Tibial nerve (tissue), 4 donors: Measurements from ENCODE around the gene ARMH2.

Experiments
- EP300 ChIP-seq, 2 donors: sonication (generic); formaldehyde crosslinking; IDR thresholded peaks; one replicate each; pipeline ENCODE4 v1.6.1; 2017; ENCODE audit warnings: antibody characterized with exemption in 2 of 2, mild to moderate bottlenecking in 1 of 2
- POLR2A ChIP-seq, 2 donors: fragments of 450-650 bp; IDR thresholded peaks; one replicate each; pipeline ENCODE4 v1.6.1; 2017; ENCODE audit warnings: antibody characterized with exemption in 2 of 2, mild to moderate bottlenecking in 2 of 2, moderate library complexity in 2 of 2
- TF ChIP-seq, protein P1 (sequence below), 5 experiments: fragments of 200-600 bp in 3 of 5; fragments of 450-650 bp in 2 of 5; sonication (generic) in 3 of 5; IDR thresholded peaks; one replicate each; pipeline ENCODE4 v1.5.1; 2016 to 2019; ENCODE audit warnings: antibody characterized with exemption in 5 of 5, mild to moderate bottlenecking in 3 of 5, moderate library complexity in 2 of 5

DNA sequence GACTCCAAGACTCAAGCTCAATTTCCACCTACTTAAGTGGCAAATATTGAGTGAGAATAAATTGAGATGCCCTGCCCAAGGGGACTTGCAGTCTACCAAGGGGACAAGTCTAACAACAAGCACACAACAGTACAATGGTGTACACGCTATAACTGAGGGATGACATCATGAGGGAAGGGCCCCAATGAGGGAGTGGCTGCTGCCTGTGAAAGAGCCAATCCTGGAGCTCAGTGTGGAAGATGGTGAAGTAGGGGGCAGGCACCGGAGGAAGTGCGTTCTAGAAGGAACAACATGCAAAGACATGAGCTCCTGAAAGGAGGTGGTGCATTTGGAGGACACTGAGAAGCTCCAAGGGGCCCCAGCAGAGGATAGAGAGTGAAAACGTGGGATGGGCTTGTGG is 46.9 kb upstream of the ARMH2 start:
- TF ChIP-seq, protein P1, sequence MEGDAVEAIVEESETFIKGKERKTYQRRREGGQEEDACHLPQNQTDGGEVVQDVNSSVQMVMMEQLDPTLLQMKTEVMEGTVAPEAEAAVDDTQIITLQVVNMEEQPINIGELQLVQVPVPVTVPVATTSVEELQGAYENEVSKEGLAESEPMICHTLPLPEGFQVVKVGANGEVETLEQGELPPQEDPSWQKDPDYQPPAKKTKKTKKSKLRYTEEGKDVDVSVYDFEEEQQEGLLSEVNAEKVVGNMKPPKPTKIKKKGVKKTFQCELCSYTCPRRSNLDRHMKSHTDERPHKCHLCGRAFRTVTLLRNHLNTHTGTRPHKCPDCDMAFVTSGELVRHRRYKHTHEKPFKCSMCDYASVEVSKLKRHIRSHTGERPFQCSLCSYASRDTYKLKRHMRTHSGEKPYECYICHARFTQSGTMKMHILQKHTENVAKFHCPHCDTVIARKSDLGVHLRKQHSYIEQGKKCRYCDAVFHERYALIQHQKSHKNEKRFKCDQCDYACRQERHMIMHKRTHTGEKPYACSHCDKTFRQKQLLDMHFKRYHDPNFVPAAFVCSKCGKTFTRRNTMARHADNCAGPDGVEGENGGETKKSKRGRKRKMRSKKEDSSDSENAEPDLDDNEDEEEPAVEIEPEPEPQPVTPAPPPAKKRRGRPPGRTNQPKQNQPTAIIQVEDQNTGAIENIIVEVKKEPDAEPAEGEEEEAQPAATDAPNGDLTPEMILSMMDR (IDR thresholded peaks at IDR 0.05): no peak
- no peak for TF ChIP-seq POLR2A (IDR thresholded peaks at IDR 0.05)
- TF ChIP-seq EP300 (IDR thresholded peaks at IDR 0.05): no peak
